GM12891 (cell line): ENCODE results near the gene NDUFV3.

Experiments
- POLR2AphosphoS5 ChIP-seq: IDR thresholded peaks from 2 replicates; pipeline ENCODE4 v1.6.1; 2011; ENCODE audit warnings: low read depth, low read length, control low read depth
- TAF1 ChIP-seq: IDR thresholded peaks from 2 replicates; pipeline ENCODE4 v1.6.1; 2011; ENCODE audit warnings: low read depth, low read length, control low read depth

DNA sequence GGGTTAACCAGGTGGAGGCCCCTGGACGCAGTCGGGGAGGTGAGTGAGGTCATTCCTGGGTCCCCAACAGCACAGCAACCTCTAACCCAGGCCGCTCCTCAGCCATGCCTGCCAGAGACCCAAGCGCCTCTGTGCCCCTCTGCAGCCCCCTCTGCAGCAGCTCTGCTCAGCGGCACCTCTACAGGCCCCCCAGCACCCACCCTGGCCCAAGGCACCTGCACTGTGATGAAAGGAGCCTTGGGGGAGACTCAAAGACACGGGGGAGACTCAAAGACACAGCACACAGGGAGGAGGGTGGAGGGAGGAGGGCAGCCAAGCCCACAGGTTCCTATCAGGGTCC, 33.2 kb upstream of the NDUFV3 start:
- TF ChIP-seq POLR2AphosphoS5 (no peak), TAF1 (no peak)
